Endothelial cell of umbilical vein (primary cell): Measurements from ENCODE around the gene SNCA. TPM values are rescaled to one million over a fixed set of nuclear protein-coding genes. Genes with fewer than 3 reads are reported as not detected.

Experiments used
- BruUV-seq: library from RNA; stranded (reverse); fragments of 400-500 nt; replicated peaks from 2 replicates; lab custom pipeline; 2021; lab: Mats Ljungman, UMichigan
- CTCF ChIA-PET: fragments of 300-600, 350-600 bp; sonication (Branson Sonifier 250); formaldehyde crosslinking; loops from one replicate; lab custom pipeline; 2021; ENCODE audit warnings: antibody characterized with exemption, inconsistent platforms; lab: Charles Lee
- POLR2A ChIA-PET: fragments of 300-600, 350-600 bp; sonication (Branson Sonifier 250); formaldehyde crosslinking; loops from one replicate; lab custom pipeline; 2021; ENCODE audit warnings: antibody characterized with exemption, inconsistent platforms; lab: Charles Lee
- DNase-seq: peaks from one replicate; pipeline ENCODE4 v3.0.0-alpha.2; 2011; ENCODE audit warnings: low read depth, low spot score
- FAIRE-seq: peaks from 2 replicates; lab custom pipeline; 2011; peaks lifted over from hg19 to GRCh38; lab: Jason Lieb, UNC
- H2AFZ ChIP-seq: 2 replicates; pipeline ENCODE4 v1.6.0; 2012; ENCODE audit warnings: low read depth, low read length, control low read depth, inconsistent platforms
- H3K27ac ChIP-seq: 2 replicates; pipeline ENCODE4 v1.5.1; 2011; ENCODE audit warnings: low read depth, mild to moderate bottlenecking, control low read depth, low read length, moderate library complexity; ENCODE audit not compliant: insufficient read depth
- H3K27me3 ChIP-seq, 2 experiments: 2 replicates each; pipeline versions ENCODE4 v1.6.0 to v1.6.1; 2011; ENCODE audit warnings: low read length in 2 of 2, mixed read lengths in 1 of 2; ENCODE audit not compliant: control insufficient read depth in 2 of 2, insufficient read depth in 2 of 2
- H3K36me3 ChIP-seq, 2 experiments: 2 replicates in 1 of 2; 3 replicates in 1 of 2; pipeline ENCODE4 v1.5.1; 2011; ENCODE audit warnings: low read length in 2 of 2, mild to moderate bottlenecking in 1 of 2, moderate library complexity in 1 of 2; ENCODE audit not compliant: control insufficient read depth in 2 of 2, insufficient read depth in 2 of 2; ENCODE audit errors: extremely low read depth in 1 of 2
- H3K4me1 ChIP-seq: 3 replicates; pipeline ENCODE4 v1.5.1; 2011; ENCODE audit warnings: mild to moderate bottlenecking, low read length; ENCODE audit not compliant: control insufficient read depth, insufficient read depth; ENCODE audit errors: extremely low read depth
- H3K4me2 ChIP-seq: 2 replicates; pipeline ENCODE4 v1.6.1; 2011; ENCODE audit warnings: low read length, control low read depth, mixed read lengths; ENCODE audit not compliant: insufficient read depth
- H3K4me3 ChIP-seq, 3 experiments: fragments of 200-600 bp in 1 of 3; sonication (generic), shearing (Covaris generic) in 1 of 3; replicated peaks in 1 of 3; 2 replicates each; pipeline ENCODE4 v1.5.1; 2011 to 2016; ENCODE audit warnings: control low read depth in 3 of 3, low read length in 3 of 3, mild to moderate bottlenecking in 2 of 3, inconsistent platforms in 1 of 3, low read depth in 1 of 3, moderate library complexity in 1 of 3; ENCODE audit not compliant: insufficient read depth in 1 of 3
- H3K79me2 ChIP-seq: 2 replicates; pipeline ENCODE4 v1.6.0; 2012; ENCODE audit warnings: low read length, inconsistent platforms; ENCODE audit not compliant: control insufficient read depth, insufficient read depth
- H3K9ac ChIP-seq: replicated peaks from 2 replicates; pipeline ENCODE3; 2011; ENCODE audit warnings: low read length, control low read depth; ENCODE audit not compliant: insufficient read depth; ENCODE audit errors: extremely low read depth
- H3K9me1 ChIP-seq: replicated peaks from 3 replicates; pipeline ENCODE4 v1.6.0; 2011; ENCODE audit warnings: mild to moderate bottlenecking, low read length; ENCODE audit not compliant: control insufficient read depth, insufficient read depth; ENCODE audit errors: extremely low read depth
- H3K9me3 ChIP-seq: replicated peaks from 2 replicates; pipeline ENCODE4 v1.5.1; 2012; ENCODE audit warnings: low read length, inconsistent platforms; ENCODE audit not compliant: control insufficient read depth, insufficient read depth
- H4K20me1 ChIP-seq: replicated peaks from 2 replicates; pipeline ENCODE3; 2011; ENCODE audit warnings: mild to moderate bottlenecking, low read length; ENCODE audit not compliant: control insufficient read depth, insufficient read depth; ENCODE audit errors: extremely low read depth
- CTCF ChIP-seq, 2 donors: IDR thresholded peaks; 1 replicate in 1 of 2; 2 replicates in 1 of 2; pipeline ENCODE4 v1.5.1; 2011; ENCODE audit warnings: low read length in 2 of 2, mild to moderate bottlenecking in 2 of 2, moderate library complexity in 2 of 2, control low read depth in 1 of 2, inconsistent platforms in 1 of 2, low read depth in 1 of 2; ENCODE audit not compliant: insufficient read depth in 1 of 2; ENCODE audit errors: extremely low read depth in 1 of 2
- EZH2 ChIP-seq: IDR thresholded peaks from 2 replicates; pipeline ENCODE4 v1.6.1; 2012; ENCODE audit warnings: borderline replicate concordance, low read depth, mild to moderate bottlenecking, moderate library complexity, low read length, inconsistent platforms; ENCODE audit not compliant: severe bottlenecking
- FOS ChIP-seq: IDR thresholded peaks from 2 replicates; pipeline ENCODE4 v1.6.1; 2011; ENCODE audit warnings: mild to moderate bottlenecking, low read length, moderate library complexity, borderline replicate concordance; ENCODE audit not compliant: insufficient read depth
- GATA2 ChIP-seq: IDR thresholded peaks from 2 replicates; pipeline ENCODE4 v1.7.0; 2011; ENCODE audit warnings: low read depth, mild to moderate bottlenecking, moderate library complexity, mixed read lengths, low read length; ENCODE audit not compliant: insufficient read length, insufficient read depth
- JUN ChIP-seq: IDR thresholded peaks from 2 replicates; pipeline ENCODE4 v1.6.1; 2011; ENCODE audit warnings: borderline replicate concordance, low read depth; ENCODE audit not compliant: insufficient read length, insufficient read depth
- MAX ChIP-seq: IDR thresholded peaks from 2 replicates; pipeline ENCODE4 v1.6.1; 2011; ENCODE audit not compliant: insufficient read depth, insufficient read length
- MYC ChIP-seq: IDR thresholded peaks from one replicate; pipeline ENCODE4 v1.6.1; 2011; ENCODE audit warnings: mild to moderate bottlenecking, low read depth, low read length
- POLR2A ChIP-seq: IDR thresholded peaks from 2 replicates; pipeline ENCODE4 v1.6.1; 2012; ENCODE audit warnings: low read depth, mild to moderate bottlenecking, control low read depth, low read length
- POLR2AphosphoS5 ChIP-seq: IDR thresholded peaks from 2 replicates; pipeline ENCODE4 v1.6.1; 2012; ENCODE audit warnings: low read depth, mild to moderate bottlenecking, control low read depth, low read length, moderate library complexity; ENCODE audit not compliant: insufficient read depth
- dilution Hi-C: fragments of 300-500 bp; cut with MboI; formaldehyde crosslinking; loops from one replicate; pipeline ENCODE4 v1.15.0; 2019; ENCODE audit warnings: low sequenced_read_pairs; ENCODE audit not compliant: extremely low pct_ligation_motif_present
- intact Hi-C: fragments of 100-400 bp; cut with micrococcal nuclease; formaldehyde crosslinking; loops from one replicate; pipeline ENCODE4 v1.10.0; 2022
- polyA plus RNA-seq, 4 experiments: library from polyadenylated mRNA; depleted of rRNA in 3 of 4; stranded (reverse) in 3 of 4; unstranded in 1 of 4; fragments of >200 nt; gene quantifications; 2 replicates each; pipeline versions ENCODE4 v1.2.1 to v1.2.3, GENCODE V29; 2011 to 2012; ENCODE audit warnings: missing spikeins in 1 of 4
- total RNA-seq: library from RNA; stranded (reverse); gene quantifications from 2 replicates; pipeline ENCODE4 v1.2.3, GENCODE V29; 2021

SNCA gene
- total and polyA plus RNA-seq, 2 donors (not counting 3 experiments of a cell fraction or from before 2014, with no cell fraction given): 76.8 to 116 TPM

- Histone ChIP-seq H3K27me3 (no peaks in the 10 kb centered on the region), H3K9me3 (no peaks in the 10 kb centered on the region), H2AFZ (no peak overlapping the region), H3K36me3 (no peaks in the 10 kb centered on the region), H3K4me2 (no peak overlapping the region), H3K4me3 (no peak overlapping the region), H3K27ac (no peak overlapping the region), H3K9ac (no peak overlapping the region), H3K9me1 (no peaks in the 10 kb centered on the region), H3K79me2 (no peaks in the 10 kb centered on the region), H3K4me1 (no peaks in the 10 kb centered on the region), H4K20me1 (no peaks in the 10 kb centered on the region)
- no TSS peak for BruUV-seq
- ChIA-PET POLR2A (no interaction called here), CTCF (interaction anchor here (0.9 to 5.2 kb wide), 48 partner anchors 10 to 704 kb away, joined by 3 to 78 read pairs (median 5); partner anchors contain the start of gene MMRN1)
- dilution Hi-C loops (no loop called here), intact Hi-C loops (loop anchor here (2.0 kb wide), 1 partner anchor 27 kb away; the partner anchor contains the start of gene MMRN1)
- DNase-seq: no peak
- TF ChIP-seq FOS: no peak
- no peak for TF ChIP-seq EZH2
- TF ChIP-seq CTCF (IDR thresholded peaks at IDR 0.05; ENCODE audit: extremely low read depth in 1 of 2, insufficient read depth in 1 of 2, low read depth in 1 of 2, low read length in 2 of 2): no peak
- no peak for TF ChIP-seq POLR2AphosphoS5
- no peak for TF ChIP-seq MAX
- TF ChIP-seq POLR2A: no peak
- no peak for TF ChIP-seq JUN
- TF ChIP-seq MYC: no peak
- no peak for TF ChIP-seq GATA2
- no peak for FAIRE-seq
Observed at GRCh38 chr4:89868276-89868675, 31.3 kb upstream of the SNCA start.
